Caco-2 (cell line): ENCODE measurements around the gene GLIS1. TPM values are rescaled to one million over a fixed set of nuclear protein-coding genes. Genes with fewer than 3 reads are reported as not detected.

Source experiments
- BruUV-seq: library from RNA; stranded (reverse); fragments of 400-500 nt; replicated peaks from 2 replicates; lab custom pipeline; 2021; lab: Mats Ljungman, UMichigan
- CTCF ChIA-PET: fragments of 300-600 bp; sonication (Branson Sonifier 250); formaldehyde crosslinking; loops from one replicate; lab custom pipeline; 2022; ENCODE audit warnings: antibody characterized with exemption; lab: Charles Lee
- POLR2A ChIA-PET: fragments of 300-600 bp; sonication (Branson Sonifier 250); formaldehyde crosslinking; loops from one replicate; lab custom pipeline; 2022; ENCODE audit warnings: antibody characterized with exemption; lab: Charles Lee
- DNase-seq, 2 experiments: peaks; one replicate each; pipeline versions ENCODE4 v3.0.0 to v3.0.0-alpha.2; 2020 to 2022
- H3K27me3 ChIP-seq: replicated peaks from 2 replicates; pipeline ENCODE4 v1.6.0; 2011; ENCODE audit warnings: low read length; ENCODE audit not compliant: control insufficient read depth, insufficient read depth
- H3K36me3 ChIP-seq: 2 replicates; pipeline ENCODE4 v1.5.1; 2011; ENCODE audit warnings: low read length; ENCODE audit not compliant: control insufficient read depth, insufficient read depth
- H3K4me1 ChIP-seq: fragments of 250-450 bp; sonication (Bioruptor Pico); 2 replicates; pipeline ENCODE4 v1.5.1; 2020; ENCODE audit warnings: mild to moderate bottlenecking
- H3K4me3 ChIP-seq: 2 replicates; pipeline ENCODE4 v1.5.1; 2011; ENCODE audit warnings: low read depth, mild to moderate bottlenecking, control low read depth, low read length
- H3K9me3 ChIP-seq: fragments of 250-450 bp; sonication (Bioruptor Pico); 2 replicates; pipeline ENCODE4 v1.5.1; 2020; ENCODE audit warnings: mild to moderate bottlenecking, moderate library complexity
- H3K27ac Mint-ChIP-seq: one replicate; pipeline ENCODE4 v1.8.0; 2022; ENCODE audit warnings: mixed read lengths; ENCODE audit not compliant: unreplicated experiment
- H3K27me3 Mint-ChIP-seq: one replicate; pipeline ENCODE4 v1.8.0; 2022; ENCODE audit warnings: mixed read lengths; ENCODE audit not compliant: insufficient read depth, unreplicated experiment
- H3K36me3 Mint-ChIP-seq: one replicate; pipeline ENCODE4 v1.8.0; 2022; ENCODE audit warnings: mild to moderate bottlenecking, mixed read lengths; ENCODE audit not compliant: insufficient read depth, unreplicated experiment
- H3K4me1 Mint-ChIP-seq: one replicate; pipeline ENCODE4 v1.8.0; 2022; ENCODE audit warnings: low read depth, mixed read lengths; ENCODE audit not compliant: unreplicated experiment
- H3K4me3 Mint-ChIP-seq: one replicate; pipeline ENCODE4 v1.8.0; 2022; ENCODE audit warnings: mild to moderate bottlenecking, moderate library complexity, mixed read lengths; ENCODE audit not compliant: unreplicated experiment
- H3K9me3 Mint-ChIP-seq: one replicate; pipeline ENCODE4 v1.8.0; 2022; ENCODE audit warnings: mixed read lengths; ENCODE audit not compliant: unreplicated experiment
- intact Hi-C: fragments of 100-400 bp; cut with micrococcal nuclease; formaldehyde crosslinking; loops from one replicate; pipeline ENCODE4 v1.10.0; 2022; ENCODE audit not compliant: unreplicated experiment
- total RNA-seq: library from RNA; stranded (reverse); gene quantifications from 2 replicates; pipeline ENCODE4 v1.2.3, GENCODE V29; 2022
- TF ChIP-seq, protein P1 (sequence below), 2 experiments: fragments of 200-600 bp in 1 of 2; IDR thresholded peaks; 1 replicate in 1 of 2; 2 replicates in 1 of 2; pipeline versions ENCODE4 v1.5.1 to v1.8.0; 2011 to 2022; ENCODE audit warnings: antibody characterized with exemption in 1 of 2, control low read depth in 1 of 2, inconsistent platforms in 1 of 2, low read depth in 1 of 2, low read length in 1 of 2, mild to moderate bottlenecking in 1 of 2, moderate library complexity in 1 of 2; ENCODE audit not compliant: insufficient read depth in 1 of 2, severe bottlenecking in 1 of 2, unreplicated experiment in 1 of 2

The GLIS1 gene
- total RNA-seq, 1 experiment from 2014 or later = not detected

DNA sequence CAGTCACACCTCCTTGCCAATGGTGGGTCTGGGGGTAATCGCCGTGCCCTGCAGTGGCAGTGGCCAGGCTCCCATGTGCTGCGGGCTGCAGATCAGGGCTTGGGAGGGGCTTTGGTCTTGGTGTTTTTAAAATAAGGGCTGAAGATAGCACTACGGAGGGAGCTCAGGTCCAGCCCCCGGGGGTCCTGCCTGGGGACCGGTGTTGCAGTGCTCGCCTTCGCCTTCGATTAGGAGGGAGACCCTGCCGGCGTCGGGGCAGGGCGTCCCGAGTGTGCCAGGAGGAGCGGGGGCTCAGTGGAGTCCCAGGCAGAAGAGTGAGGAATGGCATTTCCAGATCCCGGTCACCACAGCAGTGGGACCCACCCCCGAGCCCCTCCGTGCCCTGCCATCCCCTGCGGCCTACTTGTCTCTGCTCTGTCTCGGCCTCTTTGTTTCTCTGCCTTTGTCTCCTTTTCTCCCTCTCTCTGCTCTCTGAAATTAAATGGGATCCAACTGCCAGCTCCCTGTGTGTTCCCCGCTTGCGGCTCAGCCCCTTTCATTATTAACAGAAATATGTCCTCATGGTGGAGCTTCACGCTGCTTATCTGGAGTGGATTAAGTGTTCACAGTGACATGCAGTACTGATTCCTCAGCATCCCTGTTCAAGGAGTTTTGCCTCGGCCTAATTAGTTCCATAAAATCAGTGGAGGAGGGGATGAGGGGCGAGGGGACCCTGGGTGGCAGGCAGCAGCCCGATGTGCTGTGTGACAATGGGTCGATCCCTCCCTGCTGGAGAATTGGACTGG, 235.3 kb downstream of the GLIS1 start:
- H3K4me1 ChIP-seq = no peaks in the 10 kb centered on the region
- BruUV-seq = no TSS peak
- no peaks in the 10 kb centered on the region for H3K9me3 ChIP-seq
- ChIA-PET CTCF (interaction anchor here (0.8 kb wide), 1 partner anchor 15 kb away, joined by 5 read pairs; no protein-coding TSS in a partner anchor), POLR2A (no interaction called here)
- H3K27me3 Mint-ChIP-seq = no peaks in the 10 kb centered on the region
- no peaks in the 10 kb centered on the region for H3K27me3 ChIP-seq
- H3K4me3 Mint-ChIP-seq = no peak overlapping the region
- H3K36me3 Mint-ChIP-seq = no peaks in the 10 kb centered on the region
- no peaks in the 10 kb centered on the region for H3K9me3 Mint-ChIP-seq
- no peak overlapping the region for H3K27ac Mint-ChIP-seq
- no peaks in the 10 kb centered on the region for H3K36me3 ChIP-seq
- no peak overlapping the region for H3K4me3 ChIP-seq
- H3K4me1 Mint-ChIP-seq = no peaks in the 10 kb centered on the region
- intact Hi-C loops = no loop called here
- TF ChIP-seq, protein P1, sequence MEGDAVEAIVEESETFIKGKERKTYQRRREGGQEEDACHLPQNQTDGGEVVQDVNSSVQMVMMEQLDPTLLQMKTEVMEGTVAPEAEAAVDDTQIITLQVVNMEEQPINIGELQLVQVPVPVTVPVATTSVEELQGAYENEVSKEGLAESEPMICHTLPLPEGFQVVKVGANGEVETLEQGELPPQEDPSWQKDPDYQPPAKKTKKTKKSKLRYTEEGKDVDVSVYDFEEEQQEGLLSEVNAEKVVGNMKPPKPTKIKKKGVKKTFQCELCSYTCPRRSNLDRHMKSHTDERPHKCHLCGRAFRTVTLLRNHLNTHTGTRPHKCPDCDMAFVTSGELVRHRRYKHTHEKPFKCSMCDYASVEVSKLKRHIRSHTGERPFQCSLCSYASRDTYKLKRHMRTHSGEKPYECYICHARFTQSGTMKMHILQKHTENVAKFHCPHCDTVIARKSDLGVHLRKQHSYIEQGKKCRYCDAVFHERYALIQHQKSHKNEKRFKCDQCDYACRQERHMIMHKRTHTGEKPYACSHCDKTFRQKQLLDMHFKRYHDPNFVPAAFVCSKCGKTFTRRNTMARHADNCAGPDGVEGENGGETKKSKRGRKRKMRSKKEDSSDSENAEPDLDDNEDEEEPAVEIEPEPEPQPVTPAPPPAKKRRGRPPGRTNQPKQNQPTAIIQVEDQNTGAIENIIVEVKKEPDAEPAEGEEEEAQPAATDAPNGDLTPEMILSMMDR (IDR thresholded peaks at IDR 0.05; ENCODE audit: insufficient read depth in 1 of 2, low read depth in 1 of 2, low read length in 1 of 2, severe bottlenecking in 1 of 2, unreplicated experiment in 1 of 2) = no peak
- DNase-seq = no peak

DNA sequence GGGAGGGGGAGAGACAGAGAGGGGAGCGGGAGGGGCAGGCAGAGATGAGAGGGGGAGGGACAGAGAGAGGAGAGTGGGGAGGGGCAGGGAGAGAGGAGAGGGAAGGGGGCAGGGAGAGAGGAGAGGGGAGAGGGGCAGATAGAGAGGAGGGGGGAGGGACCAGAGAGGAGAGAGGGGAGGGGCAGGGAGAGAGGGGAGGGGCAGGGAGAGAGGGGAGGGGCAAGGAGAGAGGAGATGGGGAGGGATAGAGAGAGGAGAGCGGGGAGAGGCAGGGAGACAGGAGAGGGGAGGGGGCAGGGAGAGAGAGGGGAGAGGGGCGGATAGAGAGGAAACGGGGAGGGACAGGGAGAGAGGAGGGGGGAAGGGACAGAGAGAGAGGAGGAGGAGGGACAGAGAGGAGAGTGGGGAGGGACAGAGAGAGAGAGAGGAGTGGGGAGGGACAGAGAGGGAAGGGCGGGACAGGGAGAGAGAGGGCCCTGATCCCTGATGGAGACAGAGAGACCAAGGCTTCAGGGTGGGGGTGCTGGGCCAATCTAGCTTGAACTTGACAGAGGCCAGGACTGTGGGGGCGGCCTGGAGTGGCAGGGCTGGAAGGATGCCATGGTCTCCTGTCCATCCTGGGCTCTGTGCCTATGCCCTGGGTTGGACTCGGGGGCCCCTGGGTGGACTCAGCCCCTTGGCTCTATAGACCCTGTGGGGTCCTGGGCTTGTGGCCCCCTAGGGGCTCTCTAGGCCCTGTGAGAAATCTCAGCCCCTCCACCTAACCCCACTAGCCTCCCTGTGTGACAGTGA, 236.1 kb downstream of the GLIS1 start:
- no peaks in the 10 kb centered on the region for H3K27me3 Mint-ChIP-seq
- no TSS peak for BruUV-seq
- Histone ChIP-seq H3K27me3 (no peaks in the 10 kb centered on the region), H3K4me3 (no peak overlapping the region), H3K36me3 (no peaks in the 10 kb centered on the region), H3K9me3 (no peaks in the 10 kb centered on the region), H3K4me1 (no peaks in the 10 kb centered on the region)
- H3K36me3 Mint-ChIP-seq = no peaks in the 10 kb centered on the region
- ChIA-PET POLR2A (no interaction called here), CTCF (interaction anchor here (0.8 kb wide), 1 partner anchor 14 kb away, joined by 5 read pairs; no protein-coding TSS in a partner anchor)
- H3K9me3 Mint-ChIP-seq = no peaks in the 10 kb centered on the region
- no peaks in the 10 kb centered on the region for H3K4me1 Mint-ChIP-seq
- no peak overlapping the region for H3K27ac Mint-ChIP-seq
- no peak for DNase-seq
- TF ChIP-seq, protein P1 (IDR thresholded peaks at IDR 0.05; ENCODE audit: insufficient read depth in 1 of 2, low read depth in 1 of 2, low read length in 1 of 2, severe bottlenecking in 1 of 2, unreplicated experiment in 1 of 2) = no peak
- H3K4me3 Mint-ChIP-seq = no peak overlapping the region
- intact Hi-C loops = no loop called here
